ENCODE measurements around the gene SSU72. TPM values are rescaled to one million over a fixed set of nuclear protein-coding genes. Genes with fewer than 3 reads are reported as not detected.

Gene SSU72
- total and polyA plus RNA-seq, 2 donors (not counting 3 experiments of a cell fraction or from before 2014, with no cell fraction given), result 85.9 to 129 TPM

- H3K9ac ChIP-seq (replicated peaks; ENCODE audit: extremely low read depth, insufficient read depth, low read length), result no peak overlapping the region
- BruUV-seq (replicated peaks), result no TSS peak
- TF ChIP-seq MYC (IDR thresholded peaks at IDR 0.05; ENCODE audit: low read depth, low read length) (no peak), CTCF (IDR thresholded peaks at IDR 0.05; ENCODE audit: extremely low read depth in 1 of 2, insufficient read depth in 1 of 2, low read depth in 1 of 2, low read length in 2 of 2) (no peak), MAX (IDR thresholded peaks at IDR 0.05; ENCODE audit: insufficient read depth, insufficient read length) (no peak), EZH2 (IDR thresholded peaks at IDR 0.05; ENCODE audit: borderline replicate concordance, low read depth, low read length, severe bottlenecking) (no peak), POLR2A (IDR thresholded peaks at IDR 0.05; ENCODE audit: low read depth, low read length) (no peak), GATA2 (IDR thresholded peaks at IDR 0.05; ENCODE audit: insufficient read depth, insufficient read length, low read depth, low read length) (no peak), JUN (IDR thresholded peaks at IDR 0.05; ENCODE audit: borderline replicate concordance, insufficient read depth, insufficient read length, low read depth) (no peak), POLR2AphosphoS5 (IDR thresholded peaks at IDR 0.05; ENCODE audit: insufficient read depth, low read depth, low read length) (no peak), FOS (IDR thresholded peaks at IDR 0.05; ENCODE audit: borderline replicate concordance, insufficient read depth, low read length) (no peak)
- H3K27me3 ChIP-seq (ENCODE audit: control insufficient read depth in 2 of 2, insufficient read depth in 2 of 2, low read length in 2 of 2), result no peaks in the 10 kb centered on the region
- H3K9me3 ChIP-seq (replicated peaks; ENCODE audit: control insufficient read depth, insufficient read depth, low read length), result no peaks in the 10 kb centered on the region
- ChIA-PET POLR2A (no interaction called here), CTCF (no interaction called here)
- H3K79me2 ChIP-seq (ENCODE audit: control insufficient read depth, insufficient read depth, low read length), result no peaks in the 10 kb centered on the region
- DNase-seq (ENCODE audit: low read depth, low spot score) (no peak), FAIRE-seq (no peak)
- no peak overlapping the region for H3K4me3 ChIP-seq (replicated peaks in 1 of 3; ENCODE audit: insufficient read depth in 1 of 3, low read depth in 1 of 3, low read length in 3 of 3)
- H4K20me1 ChIP-seq (replicated peaks; ENCODE audit: control insufficient read depth, extremely low read depth, insufficient read depth, low read length), result no peaks in the 10 kb centered on the region
- H3K27ac ChIP-seq (ENCODE audit: insufficient read depth, low read depth, low read length), result no peak overlapping the region
- dilution Hi-C loops (cut with MboI; ENCODE audit: extremely low pct_ligation_motif_present, low sequenced_read_pairs) (no loop called here), intact Hi-C loops (cut with micrococcal nuclease) (no loop called here)
- no peak overlapping the region for H3K4me2 ChIP-seq (ENCODE audit: insufficient read depth, low read length)
- H3K36me3 ChIP-seq (ENCODE audit: control insufficient read depth in 2 of 2, extremely low read depth in 1 of 2, insufficient read depth in 2 of 2, low read length in 2 of 2), result peaks cover 7 to 22% of the 10 kb centered on the region in 2 experiments
- no peaks in the 10 kb centered on the region for H3K4me1 ChIP-seq (ENCODE audit: control insufficient read depth, extremely low read depth, insufficient read depth, low read length)
- no peaks in the 10 kb centered on the region for H3K9me1 ChIP-seq (replicated peaks; ENCODE audit: control insufficient read depth, extremely low read depth, insufficient read depth, low read length)
- no peak overlapping the region for H2AFZ ChIP-seq (ENCODE audit: low read depth, low read length)
Observed at GRCh38 chr1:1528301-1529267, 46.1 kb downstream of the SSU72 start.
